ENCODE results near the gene KCNQ1OT1.

KCNQ1OT1 gene

GRCh38 chr11:2576111-2576510, 123.7 kb downstream of the KCNQ1OT1 start:
- Histone ChIP-seq H3K27ac (ENCODE audit: insufficient read depth in 1 of 2, low read depth in 1 of 2, low read length in 2 of 2, poor library complexity in 1 of 2, severe bottlenecking in 2 of 2) (no peak overlapping the region), H3K4me1 (ENCODE audit: control extremely low read depth in 1 of 4, control insufficient read depth in 4 of 4, insufficient read depth in 4 of 4, low read length in 3 of 4) (no peaks in the 10 kb centered on the region), H3K36me3 (ENCODE audit: control insufficient read depth in 4 of 4, insufficient read depth in 4 of 4, low read length in 3 of 4) (no peaks in the 10 kb centered on the region), H3K27me3 (replicated peaks in 2 of 5; ENCODE audit: control insufficient read depth in 4 of 5, insufficient read depth in 5 of 5, low read length in 4 of 5) (no peaks in the 10 kb centered on the region), H3K4me3 (ENCODE audit: control insufficient read depth in 1 of 7, extremely low read depth in 1 of 7, insufficient read depth in 4 of 7, low read depth in 2 of 7, low read length in 6 of 7) (no peak overlapping the region), H3K9me3 (ENCODE audit: control extremely low read depth in 1 of 5, control insufficient read depth in 4 of 5, insufficient read depth in 2 of 5, low read depth in 1 of 5, low read length in 4 of 5) (no peaks in the 10 kb centered on the region)
- no peak for DNase-seq
- CTCF ChIA-PET = interaction anchor here (1.1 to 1.6 kb wide), 2 partner anchors 12 to 117 kb away, joined by 3 read pairs; no protein-coding TSS in a partner anchor
- POLR2A ChIA-PET = no interaction called here
- WGBS (ENCODE audit: insufficient coverage) = 95% methylated on average over 13 of the region's 15 CpGs

- DNase-seq = no peak
- Histone ChIP-seq H3K36me3 (ENCODE audit: control insufficient read depth in 4 of 4, insufficient read depth in 4 of 4, low read length in 3 of 4) (no peaks in the 10 kb centered on the region), H3K4me3 (ENCODE audit: control insufficient read depth in 1 of 7, extremely low read depth in 1 of 7, insufficient read depth in 4 of 7, low read depth in 2 of 7, low read length in 6 of 7) (no peak overlapping the region), H3K4me1 (ENCODE audit: control extremely low read depth in 1 of 4, control insufficient read depth in 4 of 4, insufficient read depth in 4 of 4, low read length in 3 of 4) (no peaks in the 10 kb centered on the region), H3K27me3 (replicated peaks in 2 of 5; ENCODE audit: control insufficient read depth in 4 of 5, insufficient read depth in 5 of 5, low read length in 4 of 5) (no peaks in the 10 kb centered on the region), H3K27ac (ENCODE audit: insufficient read depth in 1 of 2, low read depth in 1 of 2, low read length in 2 of 2, poor library complexity in 1 of 2, severe bottlenecking in 2 of 2) (no peak overlapping the region), H3K9me3 (ENCODE audit: control extremely low read depth in 1 of 5, control insufficient read depth in 4 of 5, insufficient read depth in 2 of 5, low read depth in 1 of 5, low read length in 4 of 5) (peaks cover 0 to 4% (median 2%) of the 10 kb centered on the region in 5 experiments)
- ChIA-PET CTCF (interaction anchor here (1.1 to 1.6 kb wide), 2 partner anchors 12 to 118 kb away, joined by 3 read pairs; no protein-coding TSS in a partner anchor), POLR2A (no interaction called here)
- WGBS (ENCODE audit: insufficient coverage) = 96% methylated on average over 15 of the region's 17 CpGs
Measured at GRCh38 chr11:2575591-2576051, 124.2 kb downstream of the KCNQ1OT1 start.

- ChIA-PET POLR2A (no interaction called here), CTCF (interaction anchor here (1.6 kb wide), 1 partner anchor 118 kb away, joined by 3 read pairs; no protein-coding TSS in a partner anchor)
- 98% methylated on average over 29 of the region's 45 CpGs for WGBS (ENCODE audit: insufficient coverage)
- H3K4me3 ChIP-seq (ENCODE audit: control insufficient read depth in 1 of 7, extremely low read depth in 1 of 7, insufficient read depth in 4 of 7, low read depth in 2 of 7, low read length in 6 of 7) = no peak overlapping the region
- DNase-seq = no peak
- peaks cover 0 to 6% (median 4%) of the 10 kb centered on the region in 5 experiments for H3K9me3 ChIP-seq (ENCODE audit: control extremely low read depth in 1 of 5, control insufficient read depth in 4 of 5, insufficient read depth in 2 of 5, low read depth in 1 of 5, low read length in 4 of 5)
- no peak overlapping the region for H3K27ac ChIP-seq (ENCODE audit: insufficient read depth in 1 of 2, low read depth in 1 of 2, low read length in 2 of 2, poor library complexity in 1 of 2, severe bottlenecking in 2 of 2)
- H3K27me3 ChIP-seq (replicated peaks in 2 of 5; ENCODE audit: control insufficient read depth in 4 of 5, insufficient read depth in 5 of 5, low read length in 4 of 5) = no peaks in the 10 kb centered on the region
- H3K36me3 ChIP-seq (ENCODE audit: control insufficient read depth in 4 of 4, insufficient read depth in 4 of 4, low read length in 3 of 4) = no peaks in the 10 kb centered on the region
- no peaks in the 10 kb centered on the region for H3K4me1 ChIP-seq (ENCODE audit: control extremely low read depth in 1 of 4, control insufficient read depth in 4 of 4, insufficient read depth in 4 of 4, low read length in 3 of 4)
Measured at GRCh38 chr11:2574553-2575535, 125.0 kb downstream of the KCNQ1OT1 start.

GRCh38 chr11:2574043-2574552, 125.7 kb downstream of the KCNQ1OT1 start:
- 94% methylated on average over 21 of the region's 22 CpGs for WGBS (ENCODE audit: insufficient coverage)
- Histone ChIP-seq H3K36me3 (ENCODE audit: control insufficient read depth in 4 of 4, insufficient read depth in 4 of 4, low read length in 3 of 4) (no peaks in the 10 kb centered on the region), H3K27ac (ENCODE audit: insufficient read depth in 1 of 2, low read depth in 1 of 2, low read length in 2 of 2, poor library complexity in 1 of 2, severe bottlenecking in 2 of 2) (no peak overlapping the region), H3K27me3 (replicated peaks in 2 of 5; ENCODE audit: control insufficient read depth in 4 of 5, insufficient read depth in 5 of 5, low read length in 4 of 5) (no peaks in the 10 kb centered on the region), H3K4me1 (ENCODE audit: control extremely low read depth in 1 of 4, control insufficient read depth in 4 of 4, insufficient read depth in 4 of 4, low read length in 3 of 4) (no peaks in the 10 kb centered on the region), H3K9me3 (ENCODE audit: control extremely low read depth in 1 of 5, control insufficient read depth in 4 of 5, insufficient read depth in 2 of 5, low read depth in 1 of 5, low read length in 4 of 5) (peaks cover 0 to 6% (median 4%) of the 10 kb centered on the region in 5 experiments), H3K4me3 (ENCODE audit: control insufficient read depth in 1 of 7, extremely low read depth in 1 of 7, insufficient read depth in 4 of 7, low read depth in 2 of 7, low read length in 6 of 7) (no peak overlapping the region)
- no peak for DNase-seq
- POLR2A ChIA-PET = no interaction called here
- CTCF ChIA-PET = no interaction called here

- Histone ChIP-seq H3K4me1 (ENCODE audit: control extremely low read depth in 1 of 4, control insufficient read depth in 4 of 4, insufficient read depth in 4 of 4, low read length in 3 of 4) (no peaks in the 10 kb centered on the region), H3K36me3 (ENCODE audit: control insufficient read depth in 4 of 4, insufficient read depth in 4 of 4, low read length in 3 of 4) (no peaks in the 10 kb centered on the region), H3K27me3 (replicated peaks in 2 of 5; ENCODE audit: control insufficient read depth in 4 of 5, insufficient read depth in 5 of 5, low read length in 4 of 5) (no peaks in the 10 kb centered on the region), H3K9me3 (ENCODE audit: control extremely low read depth in 1 of 5, control insufficient read depth in 4 of 5, insufficient read depth in 2 of 5, low read depth in 1 of 5, low read length in 4 of 5) (peaks cover 0 to 6% (median 4%) of the 10 kb centered on the region in 5 experiments), H3K4me3 (ENCODE audit: control insufficient read depth in 1 of 7, extremely low read depth in 1 of 7, insufficient read depth in 4 of 7, low read depth in 2 of 7, low read length in 6 of 7) (no peak overlapping the region), H3K27ac (ENCODE audit: insufficient read depth in 1 of 2, low read depth in 1 of 2, low read length in 2 of 2, poor library complexity in 1 of 2, severe bottlenecking in 2 of 2) (no peak overlapping the region)
- 96% methylated on average over 28 of the region's 28 CpGs for WGBS (ENCODE audit: insufficient coverage)
- DNase-seq = no peak
- ChIA-PET CTCF (no interaction called here), POLR2A (no interaction called here)
Measured at GRCh38 chr11:2573240-2574042, 126.4 kb downstream of the KCNQ1OT1 start.

- Histone ChIP-seq H3K9me3 (ENCODE audit: control extremely low read depth in 1 of 5, control insufficient read depth in 4 of 5, insufficient read depth in 2 of 5, low read depth in 1 of 5, low read length in 4 of 5) (peaks cover 0 to 6% (median 4%) of the 10 kb centered on the region in 5 experiments), H3K4me3 (ENCODE audit: control insufficient read depth in 1 of 7, extremely low read depth in 1 of 7, insufficient read depth in 4 of 7, low read depth in 2 of 7, low read length in 6 of 7) (no peak overlapping the region), H3K36me3 (ENCODE audit: control insufficient read depth in 4 of 4, insufficient read depth in 4 of 4, low read length in 3 of 4) (no peaks in the 10 kb centered on the region), H3K27me3 (replicated peaks in 2 of 5; ENCODE audit: control insufficient read depth in 4 of 5, insufficient read depth in 5 of 5, low read length in 4 of 5) (no peaks in the 10 kb centered on the region), H3K4me1 (ENCODE audit: control extremely low read depth in 1 of 4, control insufficient read depth in 4 of 4, insufficient read depth in 4 of 4, low read length in 3 of 4) (no peaks in the 10 kb centered on the region), H3K27ac (ENCODE audit: insufficient read depth in 1 of 2, low read depth in 1 of 2, low read length in 2 of 2, poor library complexity in 1 of 2, severe bottlenecking in 2 of 2) (no peak overlapping the region)
- ChIA-PET CTCF (no interaction called here), POLR2A (no interaction called here)
- DNase-seq = no peak
- 99% methylated on average over 32 of the region's 33 CpGs for WGBS (ENCODE audit: insufficient coverage)
Measured at GRCh38 chr11:2572491-2573239, 127.1 kb downstream of the KCNQ1OT1 start.
